IMR-90 (cell line): ENCODE results near the gene NRXN2. TPM values are rescaled to one million over a fixed set of nuclear protein-coding genes. Genes with fewer than 3 reads are reported as not detected.

ENCODE experiments used
- ATAC-seq: fragments of 200-7000 bp; cut with Tn5 transposase; 2 replicates; pipeline ENCODE4 v1.9.1; 2020; ENCODE audit warnings: low read depth, mild to moderate bottlenecking, moderate library complexity
- BruUV-seq: library from RNA; stranded (reverse); fragments of 400-500 nt; replicated peaks from 2 replicates; lab custom pipeline; 2021; lab: Mats Ljungman, UMichigan
- CTCF ChIA-PET: fragments of 300-600 bp; formaldehyde crosslinking; extraction: SDS; loops from one replicate; lab custom pipeline; 2021; ENCODE audit warnings: antibody characterized with exemption; lab: Yijun Ruan, JAX
- POLR2A ChIA-PET: fragments of 300-600 bp; sonication (Branson Sonifier 250); formaldehyde crosslinking; loops from one replicate; lab custom pipeline; 2022; ENCODE audit warnings: antibody characterized with exemption; ENCODE audit not compliant: unreplicated experiment; lab: Charles Lee
- DNase-seq: peaks from one replicate; pipeline ENCODE4 v3.0.0; 2013
- H2AFZ ChIP-seq: replicated peaks from 2 replicates; pipeline ENCODE3; 2013; ENCODE audit warnings: low read length, mild to moderate bottlenecking; ENCODE audit not compliant: poor library complexity
- H2AK5ac ChIP-seq: 2 replicates; pipeline ENCODE4 v1.6.1; 2013; ENCODE audit warnings: low read depth, low read length, inconsistent platforms
- H2AK9ac ChIP-seq: replicated peaks from 2 replicates; pipeline ENCODE3; 2013; ENCODE audit warnings: mild to moderate bottlenecking, low read depth, low read length, moderate library complexity; ENCODE audit not compliant: poor library complexity
- H2BK120ac ChIP-seq: 2 replicates; pipeline ENCODE4 v1.6.1; 2013; ENCODE audit warnings: low read depth, low read length, inconsistent platforms
- H2BK15ac ChIP-seq: 3 replicates; pipeline ENCODE4 v1.6.1; 2013; ENCODE audit warnings: low read depth, low read length, inconsistent platforms
- H2BK20ac ChIP-seq: 2 replicates; pipeline ENCODE4 v1.6.1; 2013; ENCODE audit warnings: low read depth, mild to moderate bottlenecking, inconsistent platforms, low read length, moderate library complexity
- H2BK5ac ChIP-seq: 2 replicates; pipeline ENCODE4 v1.6.1; 2013; ENCODE audit warnings: mild to moderate bottlenecking, low read depth, low read length, inconsistent platforms; ENCODE audit not compliant: poor library complexity, severe bottlenecking
- H3K14ac ChIP-seq: replicated peaks from 2 replicates; pipeline ENCODE4 v1.6.1; 2013; ENCODE audit warnings: low read depth, low read length, inconsistent platforms
- H3K18ac ChIP-seq: 2 replicates; pipeline ENCODE4 v1.6.1; 2013; ENCODE audit warnings: low read depth, low read length, control low read depth
- H3K23ac ChIP-seq: 2 replicates; pipeline ENCODE4 v1.6.1; 2013; ENCODE audit warnings: low read depth, low read length, inconsistent platforms
- H3K27ac ChIP-seq: 2 replicates; pipeline ENCODE4 v1.5.1; 2013; ENCODE audit warnings: mild to moderate bottlenecking, control low read depth, low read length; ENCODE audit not compliant: insufficient read depth
- H3K27me3 ChIP-seq: 2 replicates; pipeline ENCODE4 v1.6.1; 2013; ENCODE audit warnings: low read length; ENCODE audit not compliant: control insufficient read depth, insufficient read depth
- H3K36me3 ChIP-seq: 2 replicates; pipeline ENCODE4 v1.6.1; 2013; ENCODE audit warnings: low read length, mixed read lengths; ENCODE audit not compliant: control insufficient read depth, insufficient read depth
- H3K4ac ChIP-seq: 2 replicates; pipeline ENCODE4 v1.6.1; 2013; ENCODE audit warnings: low read depth, low read length, inconsistent platforms
- H3K4me1 ChIP-seq: 2 replicates; pipeline ENCODE4 v1.6.1; 2013; ENCODE audit warnings: low read length, mixed read lengths; ENCODE audit not compliant: control insufficient read depth, insufficient read depth
- H3K4me2 ChIP-seq: 2 replicates; pipeline ENCODE4 v1.6.1; 2013; ENCODE audit warnings: low read depth, mild to moderate bottlenecking, control low read depth, low read length, moderate library complexity
- H3K4me3 ChIP-seq: 2 replicates; pipeline ENCODE4 v1.5.1; 2013; ENCODE audit warnings: low read depth, mild to moderate bottlenecking, control low read depth, low read length, moderate library complexity; ENCODE audit not compliant: insufficient read depth
- H3K56ac ChIP-seq: 2 replicates; pipeline ENCODE4 v1.6.1; 2013; ENCODE audit warnings: low read length, inconsistent platforms; ENCODE audit not compliant: insufficient read depth; ENCODE audit errors: extremely low read depth
- H3K79me1 ChIP-seq, 2 experiments: 2 replicates each; pipeline ENCODE4 v1.6.1; 2013; ENCODE audit warnings: low read length in 2 of 2, inconsistent platforms in 1 of 2, low read depth in 1 of 2
- H3K9ac ChIP-seq: 2 replicates; pipeline ENCODE4 v1.6.1; 2013; ENCODE audit warnings: low read depth, low read length, control low read depth
- H3K9me1 ChIP-seq: 2 replicates; pipeline ENCODE4 v1.6.1; 2013; ENCODE audit warnings: low read length, inconsistent platforms; ENCODE audit not compliant: insufficient read depth
- H3K9me3 ChIP-seq: 2 replicates; pipeline ENCODE4 v1.6.1; 2013; ENCODE audit warnings: low read length; ENCODE audit not compliant: control insufficient read depth, insufficient read depth
- H4K20me1 ChIP-seq: 2 replicates; pipeline ENCODE4 v1.6.1; 2013; ENCODE audit warnings: low read length, inconsistent platforms; ENCODE audit not compliant: insufficient read depth
- H4K5ac ChIP-seq: 2 replicates; pipeline ENCODE4 v1.6.1; 2013; ENCODE audit warnings: mild to moderate bottlenecking, low read depth, low read length, control low read depth
- H4K8ac ChIP-seq, 2 experiments: 2 replicates each; pipeline ENCODE4 v1.6.1; 2013; ENCODE audit warnings: low read depth in 2 of 2, low read length in 2 of 2, control low read depth in 1 of 2, inconsistent platforms in 1 of 2
- H4K91ac ChIP-seq: 2 replicates; pipeline ENCODE4 v1.6.1; 2013; ENCODE audit warnings: low read depth, low read length, inconsistent platforms; ENCODE audit not compliant: insufficient read depth
- BHLHE40 ChIP-seq: fragments of 150-350 bp; IDR thresholded peaks from 2 replicates; pipeline ENCODE4 v1.6.1; 2016; ENCODE audit warnings: mild to moderate bottlenecking, low read depth, low read length
- CEBPB ChIP-seq: IDR thresholded peaks from 2 replicates; pipeline ENCODE4 v1.6.1; 2012; ENCODE audit warnings: low read depth, low read length, improper control_type of control experiment
- FOS ChIP-seq: fragments of 150-350 bp; IDR thresholded peaks from 2 replicates; pipeline ENCODE4 v1.6.1; 2016; ENCODE audit warnings: low read depth, low read length
- MAFK ChIP-seq: IDR thresholded peaks from 2 replicates; pipeline ENCODE4 v1.6.1; 2012; ENCODE audit warnings: low read depth, low read length, improper control_type of control experiment
- MAZ ChIP-seq: IDR thresholded peaks from 2 replicates; pipeline ENCODE4 v1.6.1; 2012; ENCODE audit warnings: low read depth, mild to moderate bottlenecking, low read length, improper control_type of control experiment, moderate library complexity, borderline replicate concordance
- NFE2L2 ChIP-seq: fragments of 150-350 bp; IDR thresholded peaks from 2 replicates; pipeline ENCODE4 v1.6.1; 2016; ENCODE audit warnings: low read depth, mild to moderate bottlenecking, low read length
- RAD21 ChIP-seq: IDR thresholded peaks from 2 replicates; pipeline ENCODE4 v1.6.1; 2012; ENCODE audit warnings: low read length, improper control_type of control experiment
- SMC3 ChIP-seq: fragments of 150-350 bp; IDR thresholded peaks from 2 replicates; pipeline ENCODE4 v1.6.1; 2016; ENCODE audit warnings: low read depth, mild to moderate bottlenecking, antibody characterized with exemption, low read length, moderate library complexity
- WGBS, 2 experiments: methylation state at CpG; one replicate each; pipeline versions ENCODE4 v1.1.5 to v1.1.7; 2013; ENCODE audit warnings: missing lambda C conversion rate in 2 of 2; ENCODE audit not compliant: insufficient read length in 1 of 2; ENCODE audit errors: extremely low coverage in 2 of 2; 5-methylcytosine and 5-hydroxymethylcytosine counted together
- dilution Hi-C: fragments of 300-500 bp; cut with HindIII; formaldehyde crosslinking; loops from one replicate; pipeline ENCODE4 v1.14.3; 2018; ENCODE audit warnings: low sequenced_read_pairs; ENCODE audit not compliant: unreplicated experiment
- in situ Hi-C: fragments of 300-500 bp; cut with MboI; formaldehyde crosslinking; loops from 3 replicates; pipeline ENCODE4 v1.14.3; 2019; ENCODE audit warnings: low sequenced_read_pairs, inconsistent platforms, mixed read lengths
- intact Hi-C: fragments of 100-400 bp; cut with micrococcal nuclease; formaldehyde crosslinking; loops from 2 replicates; pipeline ENCODE4 v1.10.0; 2022
- polyA plus RNA-seq, 3 experiments: library from polyadenylated mRNA; depleted of rRNA; stranded (reverse); fragments of >200 nt; gene quantifications; 2 replicates each; pipeline ENCODE4 v1.2.3, GENCODE V29; 2012; ENCODE audit warnings: low replicate concordance in 1 of 3
- total RNA-seq: library from RNA; depleted of rRNA; stranded (reverse); fragments of >200 nt; gene quantifications from 2 replicates; pipeline ENCODE4 v1.2.3, GENCODE V29; 2012
- TF ChIP-seq, protein P1 (sequence below): fragments of 150-350 bp; IDR thresholded peaks from 2 replicates; pipeline ENCODE4 v1.6.1; 2017; ENCODE audit warnings: mild to moderate bottlenecking, antibody characterized with exemption, low read length, low read depth
- TF ChIP-seq, protein P2 (sequence below): fragments of 150-350 bp; IDR thresholded peaks from 2 replicates; pipeline ENCODE4 v1.6.1; 2016; ENCODE audit warnings: low read depth, mild to moderate bottlenecking, low read length, moderate library complexity, borderline replicate concordance
- TF ChIP-seq, protein P3 (sequence below): conservative IDR thresholded peaks from 2 replicates; pipeline ENCODE4 v1.5.1; 2012; ENCODE audit warnings: mild to moderate bottlenecking, low read depth, low read length, improper control_type of control experiment

Gene NRXN2
- total and polyA plus RNA-seq, 2 of the 4 experiments (the other 2 are of a cell fraction), result 0.18 to 0.22 TPM

DNA sequence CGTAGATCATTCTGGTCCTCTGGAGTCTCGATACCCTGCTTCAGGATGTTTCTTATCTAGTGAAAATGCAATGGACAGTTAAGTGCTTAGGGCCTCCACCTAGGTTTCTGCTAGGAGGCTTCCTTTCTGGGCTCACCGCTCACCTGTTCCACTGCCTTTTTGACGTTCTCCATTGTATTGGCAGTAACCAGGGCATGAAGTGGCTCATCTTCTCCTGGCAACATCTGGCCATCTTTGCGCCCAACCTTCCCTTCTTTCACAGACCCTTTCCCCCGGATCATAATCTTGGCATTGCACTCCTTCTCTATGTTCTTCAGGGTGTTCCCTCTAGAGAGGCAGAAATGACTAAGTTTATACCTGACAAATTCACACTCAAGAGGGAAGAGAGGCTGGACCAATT lies 46.3 kb upstream of the NRXN2 start:
- Histone ChIP-seq H3K4me2 (no peak overlapping the region), H3K79me1 (peaks cover 52 to 86% of the 10 kb centered on the region in 2 experiments), H2BK15ac (no peak overlapping the region), H4K20me1 (peaks cover 84% of the 10 kb centered on the region), H4K91ac (no peak overlapping the region), H3K23ac (no peak overlapping the region), H3K27me3 (no peaks in the 10 kb centered on the region), H2BK20ac (no peak overlapping the region), H2BK5ac (no peak overlapping the region), H3K4me3 (no peak overlapping the region), H3K9me1 (peaks cover 4% of the 10 kb centered on the region; the same call in 1 of the 2 replicates), H3K4ac (no peak overlapping the region), H2AK9ac (no peak overlapping the region), H3K14ac (no peak overlapping the region), H3K9ac (no peak overlapping the region), H3K27ac (no peak overlapping the region), H3K56ac (no peak overlapping the region), H3K18ac (no peak overlapping the region), H3K36me3 (peaks cover 89% of the 10 kb centered on the region), H2BK120ac (no peak overlapping the region), H3K4me1 (peaks cover under 1% of the 10 kb centered on the region; the same call in 1 of the 2 replicates), H2AFZ (no peak overlapping the region), H4K8ac (no peak overlapping the region), H4K5ac (no peak overlapping the region), H2AK5ac (no peak overlapping the region), H3K9me3 (no peaks in the 10 kb centered on the region)
- dilution Hi-C loops, result no loop called here
- ATAC-seq, result no peak
- intact Hi-C loops, result no loop called here
- 80% methylated on average over 1 of the region's 6 CpGs; no CpG with 5 or more reads in 1 of the 2 experiments for WGBS, 2 experiments
- DNase-seq, result no peak
- ChIA-PET POLR2A (no interaction called here), CTCF (no interaction called here)
- BruUV-seq, result no TSS peak
- TF ChIP-seq RAD21, result no peak
- TF ChIP-seq, protein P1, sequence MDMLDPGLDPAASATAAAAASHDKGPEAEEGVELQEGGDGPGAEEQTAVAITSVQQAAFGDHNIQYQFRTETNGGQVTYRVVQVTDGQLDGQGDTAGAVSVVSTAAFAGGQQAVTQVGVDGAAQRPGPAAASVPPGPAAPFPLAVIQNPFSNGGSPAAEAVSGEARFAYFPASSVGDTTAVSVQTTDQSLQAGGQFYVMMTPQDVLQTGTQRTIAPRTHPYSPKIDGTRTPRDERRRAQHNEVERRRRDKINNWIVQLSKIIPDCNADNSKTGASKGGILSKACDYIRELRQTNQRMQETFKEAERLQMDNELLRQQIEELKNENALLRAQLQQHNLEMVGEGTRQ, result no peak
- TF ChIP-seq CEBPB, result no peak
- no peak for TF ChIP-seq FOS
- no peak for TF ChIP-seq MAZ
- no peak for TF ChIP-seq NFE2L2
- TF ChIP-seq MAFK, result no peak
- no peak for TF ChIP-seq SMC3
- TF ChIP-seq BHLHE40, result no peak
- TF ChIP-seq, protein P2, sequence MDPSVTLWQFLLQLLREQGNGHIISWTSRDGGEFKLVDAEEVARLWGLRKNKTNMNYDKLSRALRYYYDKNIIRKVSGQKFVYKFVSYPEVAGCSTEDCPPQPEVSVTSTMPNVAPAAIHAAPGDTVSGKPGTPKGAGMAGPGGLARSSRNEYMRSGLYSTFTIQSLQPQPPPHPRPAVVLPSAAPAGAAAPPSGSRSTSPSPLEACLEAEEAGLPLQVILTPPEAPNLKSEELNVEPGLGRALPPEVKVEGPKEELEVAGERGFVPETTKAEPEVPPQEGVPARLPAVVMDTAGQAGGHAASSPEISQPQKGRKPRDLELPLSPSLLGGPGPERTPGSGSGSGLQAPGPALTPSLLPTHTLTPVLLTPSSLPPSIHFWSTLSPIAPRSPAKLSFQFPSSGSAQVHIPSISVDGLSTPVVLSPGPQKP, result no peak
- TF ChIP-seq, protein P3, sequence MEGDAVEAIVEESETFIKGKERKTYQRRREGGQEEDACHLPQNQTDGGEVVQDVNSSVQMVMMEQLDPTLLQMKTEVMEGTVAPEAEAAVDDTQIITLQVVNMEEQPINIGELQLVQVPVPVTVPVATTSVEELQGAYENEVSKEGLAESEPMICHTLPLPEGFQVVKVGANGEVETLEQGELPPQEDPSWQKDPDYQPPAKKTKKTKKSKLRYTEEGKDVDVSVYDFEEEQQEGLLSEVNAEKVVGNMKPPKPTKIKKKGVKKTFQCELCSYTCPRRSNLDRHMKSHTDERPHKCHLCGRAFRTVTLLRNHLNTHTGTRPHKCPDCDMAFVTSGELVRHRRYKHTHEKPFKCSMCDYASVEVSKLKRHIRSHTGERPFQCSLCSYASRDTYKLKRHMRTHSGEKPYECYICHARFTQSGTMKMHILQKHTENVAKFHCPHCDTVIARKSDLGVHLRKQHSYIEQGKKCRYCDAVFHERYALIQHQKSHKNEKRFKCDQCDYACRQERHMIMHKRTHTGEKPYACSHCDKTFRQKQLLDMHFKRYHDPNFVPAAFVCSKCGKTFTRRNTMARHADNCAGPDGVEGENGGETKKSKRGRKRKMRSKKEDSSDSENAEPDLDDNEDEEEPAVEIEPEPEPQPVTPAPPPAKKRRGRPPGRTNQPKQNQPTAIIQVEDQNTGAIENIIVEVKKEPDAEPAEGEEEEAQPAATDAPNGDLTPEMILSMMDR, result no peak
- in situ Hi-C loops, result no loop called here
